HEK293 (cell line): ENCODE measurements around the gene BLMH.

Experiments used
- CTCF ChIA-PET: fragments of 350-600 bp; formaldehyde crosslinking; extraction: SDS; loops from one replicate; lab custom pipeline; 2021; ENCODE audit warnings: antibody characterized with exemption; lab: Yijun Ruan, JAX
- POLR2A ChIA-PET: fragments of 300-600 bp; formaldehyde crosslinking; extraction: SDS; loops from one replicate; lab custom pipeline; 2020; ENCODE audit warnings: antibody characterized with exemption, inconsistent platforms; lab: Yijun Ruan, JAX
- H3K27ac ChIP-seq: fragments of 200-500 bp; sonication (Bioruptor generic); 2 replicates; pipeline ENCODE4 v1.5.1; 2014; ENCODE audit warnings: low read depth, low read length, control low read depth, inconsistent platforms; ENCODE audit errors: extremely low read depth
- H3K36me3 ChIP-seq, 2 experiments: fragments of 200-500 bp in 1 of 2; sonication (Bioruptor generic) in 1 of 2; 1 replicate in 1 of 2; 2 replicates in 1 of 2; pipeline ENCODE4 v1.5.1; 2014 to 2017; ENCODE audit warnings: inconsistent platforms in 2 of 2, low read length in 2 of 2; ENCODE audit not compliant: control insufficient read depth in 2 of 2, insufficient read depth in 1 of 2
- H3K4me1 ChIP-seq: fragments of 200-500 bp; sonication (Bioruptor generic); 2 replicates; pipeline ENCODE4 v1.5.1; 2014; ENCODE audit warnings: mild to moderate bottlenecking, low read length, inconsistent platforms; ENCODE audit not compliant: control insufficient read depth, insufficient read depth
- H3K4me3 ChIP-seq: 2 replicates; pipeline ENCODE4 v1.5.1; 2011; ENCODE audit warnings: low read depth, mild to moderate bottlenecking, control low read depth, low read length, moderate library complexity
- H3K9me3 ChIP-seq: fragments of 200-500 bp; sonication (Bioruptor generic); 2 replicates; pipeline ENCODE4 v1.5.1; 2014; ENCODE audit warnings: low read depth, low read length, inconsistent platforms; ENCODE audit not compliant: control insufficient read depth, insufficient read depth
- RBAK ChIP-seq: fragments of 450-650 bp; formaldehyde crosslinking; IDR thresholded peaks from 2 replicates; pipeline ENCODE4 v1.5.1; 2016; ENCODE audit warnings: missing biosample characterization, missing genetic modification characterization
- SP2 ChIP-seq: fragments of 450-650 bp; formaldehyde crosslinking; IDR thresholded peaks from 2 replicates; pipeline ENCODE4 v1.5.1; 2016; ENCODE audit warnings: missing biosample characterization, missing genetic modification characterization
- TCF7L2 ChIP-seq: IDR thresholded peaks from 2 replicates; pipeline ENCODE4 v1.6.1; 2011; ENCODE audit warnings: low read depth, mild to moderate bottlenecking, inconsistent platforms, low read length, moderate library complexity, borderline replicate concordance
- ZBTB17 ChIP-seq: fragments of 450-650 bp; formaldehyde crosslinking; IDR thresholded peaks from 2 replicates; pipeline ENCODE4 v1.5.1; 2016; ENCODE audit warnings: missing biosample characterization, missing genetic modification characterization
- ZFP41 ChIP-seq: fragments of 450-650 bp; formaldehyde crosslinking; IDR thresholded peaks from 2 replicates; pipeline ENCODE4 v1.5.1; 2016; ENCODE audit warnings: missing biosample characterization, missing genetic modification characterization, borderline replicate concordance
- ZNF146 ChIP-seq: fragments of 450-650 bp; formaldehyde crosslinking; IDR thresholded peaks from 2 replicates; pipeline ENCODE4 v1.5.1; 2016; ENCODE audit warnings: missing biosample characterization, missing genetic modification characterization
- ZNF239 ChIP-seq: fragments of 450-650 bp; formaldehyde crosslinking; IDR thresholded peaks from 2 replicates; pipeline ENCODE4 v1.5.1; 2016; ENCODE audit warnings: missing biosample characterization, missing genetic modification characterization
- ZNF324 ChIP-seq: fragments of 450-650 bp; formaldehyde crosslinking; IDR thresholded peaks from 2 replicates; pipeline ENCODE4 v1.5.1; 2016; ENCODE audit warnings: missing biosample characterization, missing genetic modification characterization
- ZNF48 ChIP-seq: fragments of 450-650 bp; formaldehyde crosslinking; IDR thresholded peaks from 2 replicates; pipeline ENCODE4 v1.5.1; 2016; ENCODE audit warnings: missing biosample characterization, missing genetic modification characterization
- ZNF629 ChIP-seq: fragments of 450-650 bp; formaldehyde crosslinking; IDR thresholded peaks from 2 replicates; pipeline ENCODE4 v1.5.1; 2017; ENCODE audit warnings: missing biosample characterization, missing genetic modification characterization
- ZSCAN23 ChIP-seq: fragments of 450-650 bp; formaldehyde crosslinking; IDR thresholded peaks from 2 replicates; pipeline ENCODE4 v1.5.1; 2016; ENCODE audit warnings: missing biosample characterization, missing genetic modification characterization
- TF ChIP-seq, protein P1 (sequence below): fragments of 450-650 bp; formaldehyde crosslinking; IDR thresholded peaks from 2 replicates; pipeline ENCODE4 v1.5.1; 2016; ENCODE audit warnings: missing biosample characterization, missing genetic modification characterization
- TF ChIP-seq, protein P2 (sequence below): fragments of 450-650 bp; formaldehyde crosslinking; IDR thresholded peaks from 2 replicates; pipeline ENCODE4 v1.5.1; 2017; ENCODE audit warnings: missing biosample characterization, missing genetic modification characterization
- TF ChIP-seq, protein P3 (sequence below): fragments of 450-650 bp; formaldehyde crosslinking; IDR thresholded peaks from 2 replicates; pipeline ENCODE4 v1.5.1; 2016; ENCODE audit warnings: missing biosample characterization, missing genetic modification characterization, borderline replicate concordance
- TF ChIP-seq, protein P4 (sequence below): fragments of 450-650 bp; formaldehyde crosslinking; IDR thresholded peaks from 2 replicates; pipeline ENCODE4 v1.5.1; 2016; ENCODE audit warnings: missing biosample characterization, missing genetic modification characterization
- TF ChIP-seq, protein P5 (sequence below): fragments of 450-650 bp; formaldehyde crosslinking; IDR thresholded peaks from 2 replicates; pipeline ENCODE4 v1.5.1; 2016; ENCODE audit warnings: missing biosample characterization, missing genetic modification characterization

The BLMH gene

DNA sequence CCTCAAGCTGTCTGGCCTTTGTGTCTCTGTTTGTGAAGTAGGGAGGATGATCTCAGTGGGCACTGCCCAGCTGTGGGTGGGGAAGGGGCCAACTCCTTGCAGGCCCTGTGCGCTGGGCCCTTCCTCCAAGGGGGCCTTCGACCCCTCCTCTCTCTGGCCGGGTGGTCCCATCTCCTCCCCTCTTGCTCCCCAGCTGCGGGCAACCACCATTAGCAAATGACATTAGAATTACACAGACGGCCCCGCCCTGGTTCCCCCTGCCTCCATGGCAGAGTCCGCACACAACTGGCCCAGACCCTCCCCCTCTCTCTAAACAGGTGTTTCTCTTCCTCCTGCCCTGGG lies 53.8 kb downstream of the BLMH start:
- TF ChIP-seq SP2 (tag by site-specific recombination) (0 out of 2 replicates have a peak, but pooled peaks have one; percentile 5), ZNF324 (no peak)
- TF ChIP-seq, protein P1, sequence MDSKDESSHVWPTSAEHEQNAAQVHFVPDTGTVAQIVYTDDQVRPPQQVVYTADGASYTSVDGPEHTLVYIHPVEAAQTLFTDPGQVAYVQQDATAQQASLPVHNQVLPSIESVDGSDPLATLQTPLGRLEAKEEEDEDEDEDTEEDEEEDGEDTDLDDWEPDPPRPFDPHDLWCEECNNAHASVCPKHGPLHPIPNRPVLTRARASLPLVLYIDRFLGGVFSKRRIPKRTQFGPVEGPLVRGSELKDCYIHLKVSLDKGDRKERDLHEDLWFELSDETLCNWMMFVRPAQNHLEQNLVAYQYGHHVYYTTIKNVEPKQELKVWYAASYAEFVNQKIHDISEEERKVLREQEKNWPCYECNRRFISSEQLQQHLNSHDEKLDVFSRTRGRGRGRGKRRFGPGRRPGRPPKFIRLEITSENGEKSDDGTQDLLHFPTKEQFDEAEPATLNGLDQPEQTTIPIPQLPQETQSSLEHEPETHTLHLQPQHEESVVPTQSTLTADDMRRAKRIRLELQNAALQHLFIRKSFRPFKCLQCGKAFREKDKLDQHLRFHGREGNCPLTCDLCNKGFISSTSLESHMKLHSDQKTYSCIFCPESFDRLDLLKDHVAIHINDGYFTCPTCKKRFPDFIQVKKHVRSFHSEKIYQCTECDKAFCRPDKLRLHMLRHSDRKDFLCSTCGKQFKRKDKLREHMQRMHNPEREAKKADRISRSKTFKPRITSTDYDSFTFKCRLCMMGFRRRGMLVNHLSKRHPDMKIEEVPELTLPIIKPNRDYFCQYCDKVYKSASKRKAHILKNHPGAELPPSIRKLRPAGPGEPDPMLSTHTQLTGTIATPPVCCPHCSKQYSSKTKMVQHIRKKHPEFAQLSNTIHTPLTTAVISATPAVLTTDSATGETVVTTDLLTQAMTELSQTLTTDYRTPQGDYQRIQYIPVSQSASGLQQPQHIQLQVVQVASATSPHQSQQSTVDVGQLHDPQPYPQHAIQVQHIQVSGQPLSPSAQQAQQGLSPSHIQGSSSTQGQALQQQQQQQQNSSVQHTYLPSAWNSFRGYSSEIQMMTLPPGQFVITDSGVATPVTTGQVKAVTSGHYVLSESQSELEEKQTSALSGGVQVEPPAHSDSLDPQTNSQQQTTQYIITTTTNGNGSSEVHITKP (tag by site-specific recombination) = peak; percentile 95
- ChIA-PET CTCF (no interaction called here), POLR2A (no interaction called here)
- Histone ChIP-seq H3K27ac (no peak overlapping the region), H3K4me3 (no peak overlapping the region), H3K9me3 (no peaks in the 10 kb centered on the region), H3K36me3 (no peaks in the 10 kb centered on the region), H3K4me1 (peaks cover 2% of the 10 kb centered on the region; the same call in 1 of the 2 replicates)

DNA sequence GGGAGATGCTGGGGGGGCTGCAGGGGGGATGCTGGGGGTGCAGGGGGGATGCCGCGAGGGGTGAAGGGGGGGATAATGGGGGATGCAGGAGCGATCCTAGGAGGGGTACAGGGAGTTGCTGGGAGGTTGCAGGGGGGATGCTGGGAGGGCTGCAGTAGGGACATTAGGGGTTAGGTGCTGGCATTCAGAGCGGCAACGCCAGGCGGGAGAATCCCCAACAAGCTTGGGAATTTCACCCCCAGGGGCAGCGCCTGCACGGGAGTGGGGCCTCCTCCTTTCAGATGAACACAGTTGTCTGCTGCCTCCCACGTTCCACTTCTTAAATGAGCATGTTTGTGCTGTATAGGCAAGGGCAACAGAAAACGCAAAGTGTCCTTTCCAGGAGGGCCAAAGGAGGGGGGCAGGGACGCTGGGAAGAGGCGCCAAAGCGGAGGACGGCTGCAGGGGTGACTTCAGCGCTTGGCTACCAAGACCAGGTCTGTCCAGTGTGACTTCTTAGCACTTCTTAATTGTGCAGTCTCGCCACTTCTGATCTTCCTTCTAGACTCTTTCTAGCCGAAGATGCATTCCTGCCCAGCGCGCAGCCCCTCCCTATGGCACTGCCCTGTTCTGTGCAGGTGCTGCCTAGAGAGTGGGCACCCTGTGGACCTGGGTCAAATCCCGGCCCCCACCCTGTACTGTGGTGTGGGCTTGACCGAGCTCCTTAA lies 54.3 kb downstream of the BLMH start:
- Histone ChIP-seq H3K27ac (no peak overlapping the region), H3K4me1 (peaks cover 2% of the 10 kb centered on the region; the same call in 1 of the 2 replicates), H3K4me3 (no peak overlapping the region), H3K36me3 (no peaks in the 10 kb centered on the region), H3K9me3 (no peaks in the 10 kb centered on the region)
- ChIA-PET CTCF (no interaction called here), POLR2A (no interaction called here)
- TF ChIP-seq ZNF48 (tag by site-specific recombination) (no peak), TCF7L2 (no peak), ZSCAN23 (tag by site-specific recombination) (no peak)
- TF ChIP-seq, protein P2, sequence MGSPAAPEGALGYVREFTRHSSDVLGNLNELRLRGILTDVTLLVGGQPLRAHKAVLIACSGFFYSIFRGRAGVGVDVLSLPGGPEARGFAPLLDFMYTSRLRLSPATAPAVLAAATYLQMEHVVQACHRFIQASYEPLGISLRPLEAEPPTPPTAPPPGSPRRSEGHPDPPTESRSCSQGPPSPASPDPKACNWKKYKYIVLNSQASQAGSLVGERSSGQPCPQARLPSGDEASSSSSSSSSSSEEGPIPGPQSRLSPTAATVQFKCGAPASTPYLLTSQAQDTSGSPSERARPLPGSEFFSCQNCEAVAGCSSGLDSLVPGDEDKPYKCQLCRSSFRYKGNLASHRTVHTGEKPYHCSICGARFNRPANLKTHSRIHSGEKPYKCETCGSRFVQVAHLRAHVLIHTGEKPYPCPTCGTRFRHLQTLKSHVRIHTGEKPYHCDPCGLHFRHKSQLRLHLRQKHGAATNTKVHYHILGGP (tag by site-specific recombination) = no peak

DNA sequence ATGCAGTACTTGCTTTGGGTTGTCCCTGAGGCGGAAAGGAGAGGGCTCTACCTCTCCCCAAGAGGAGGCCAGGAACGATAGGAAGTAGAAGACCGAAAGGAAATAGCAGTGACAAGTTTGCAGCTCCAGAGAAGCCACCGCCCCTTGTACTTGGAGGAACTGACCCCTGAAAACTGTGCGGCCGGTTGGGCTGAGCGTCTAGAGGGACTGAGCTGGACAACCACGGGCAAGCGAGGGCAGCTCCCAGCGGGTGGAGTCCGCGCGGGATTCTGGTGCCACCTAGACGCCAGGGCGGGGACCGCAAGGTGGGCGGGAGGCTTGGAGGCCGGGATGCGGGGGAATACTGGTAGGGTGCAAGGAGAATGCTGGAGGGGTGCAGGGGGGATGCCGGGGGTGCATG lies 55.0 kb downstream of the BLMH start:
- CTCF ChIA-PET = interaction anchor here (1.0 to 1.7 kb wide), 2 partner anchors 112 to 132 kb away, joined by 3 to 4 read pairs; no protein-coding TSS in a partner anchor
- no peaks in the 10 kb centered on the region for H3K9me3 ChIP-seq
- POLR2A ChIA-PET = no interaction called here
- H3K27ac ChIP-seq = no peak overlapping the region
- peaks cover 2% of the 10 kb centered on the region; the same call in 1 of the 2 replicates for H3K4me1 ChIP-seq
- no peaks in the 10 kb centered on the region for H3K36me3 ChIP-seq
- no peak overlapping the region for H3K4me3 ChIP-seq
- TF ChIP-seq ZNF629 (tag by site-specific recombination) (no peak), RBAK (no peak), ZNF146 (no peak), ZFP41 (tag by site-specific recombination) (no peak), ZBTB17 (no peak), ZNF239 (tag by site-specific recombination) (no peak)
- TF ChIP-seq, protein P3, sequence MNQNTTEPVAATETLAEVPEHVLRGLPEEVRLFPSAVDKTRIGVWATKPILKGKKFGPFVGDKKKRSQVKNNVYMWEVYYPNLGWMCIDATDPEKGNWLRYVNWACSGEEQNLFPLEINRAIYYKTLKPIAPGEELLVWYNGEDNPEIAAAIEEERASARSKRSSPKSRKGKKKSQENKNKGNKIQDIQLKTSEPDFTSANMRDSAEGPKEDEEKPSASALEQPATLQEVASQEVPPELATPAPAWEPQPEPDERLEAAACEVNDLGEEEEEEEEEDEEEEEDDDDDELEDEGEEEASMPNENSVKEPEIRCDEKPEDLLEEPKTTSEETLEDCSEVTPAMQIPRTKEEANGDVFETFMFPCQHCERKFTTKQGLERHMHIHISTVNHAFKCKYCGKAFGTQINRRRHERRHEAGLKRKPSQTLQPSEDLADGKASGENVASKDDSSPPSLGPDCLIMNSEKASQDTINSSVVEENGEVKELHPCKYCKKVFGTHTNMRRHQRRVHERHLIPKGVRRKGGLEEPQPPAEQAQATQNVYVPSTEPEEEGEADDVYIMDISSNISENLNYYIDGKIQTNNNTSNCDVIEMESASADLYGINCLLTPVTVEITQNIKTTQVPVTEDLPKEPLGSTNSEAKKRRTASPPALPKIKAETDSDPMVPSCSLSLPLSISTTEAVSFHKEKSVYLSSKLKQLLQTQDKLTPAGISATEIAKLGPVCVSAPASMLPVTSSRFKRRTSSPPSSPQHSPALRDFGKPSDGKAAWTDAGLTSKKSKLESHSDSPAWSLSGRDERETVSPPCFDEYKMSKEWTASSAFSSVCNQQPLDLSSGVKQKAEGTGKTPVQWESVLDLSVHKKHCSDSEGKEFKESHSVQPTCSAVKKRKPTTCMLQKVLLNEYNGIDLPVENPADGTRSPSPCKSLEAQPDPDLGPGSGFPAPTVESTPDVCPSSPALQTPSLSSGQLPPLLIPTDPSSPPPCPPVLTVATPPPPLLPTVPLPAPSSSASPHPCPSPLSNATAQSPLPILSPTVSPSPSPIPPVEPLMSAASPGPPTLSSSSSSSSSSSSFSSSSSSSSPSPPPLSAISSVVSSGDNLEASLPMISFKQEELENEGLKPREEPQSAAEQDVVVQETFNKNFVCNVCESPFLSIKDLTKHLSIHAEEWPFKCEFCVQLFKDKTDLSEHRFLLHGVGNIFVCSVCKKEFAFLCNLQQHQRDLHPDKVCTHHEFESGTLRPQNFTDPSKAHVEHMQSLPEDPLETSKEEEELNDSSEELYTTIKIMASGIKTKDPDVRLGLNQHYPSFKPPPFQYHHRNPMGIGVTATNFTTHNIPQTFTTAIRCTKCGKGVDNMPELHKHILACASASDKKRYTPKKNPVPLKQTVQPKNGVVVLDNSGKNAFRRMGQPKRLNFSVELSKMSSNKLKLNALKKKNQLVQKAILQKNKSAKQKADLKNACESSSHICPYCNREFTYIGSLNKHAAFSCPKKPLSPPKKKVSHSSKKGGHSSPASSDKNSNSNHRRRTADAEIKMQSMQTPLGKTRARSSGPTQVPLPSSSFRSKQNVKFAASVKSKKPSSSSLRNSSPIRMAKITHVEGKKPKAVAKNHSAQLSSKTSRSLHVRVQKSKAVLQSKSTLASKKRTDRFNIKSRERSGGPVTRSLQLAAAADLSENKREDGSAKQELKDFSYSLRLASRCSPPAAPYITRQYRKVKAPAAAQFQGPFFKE (tag by site-specific recombination) = no peak
- TF ChIP-seq, protein P4, sequence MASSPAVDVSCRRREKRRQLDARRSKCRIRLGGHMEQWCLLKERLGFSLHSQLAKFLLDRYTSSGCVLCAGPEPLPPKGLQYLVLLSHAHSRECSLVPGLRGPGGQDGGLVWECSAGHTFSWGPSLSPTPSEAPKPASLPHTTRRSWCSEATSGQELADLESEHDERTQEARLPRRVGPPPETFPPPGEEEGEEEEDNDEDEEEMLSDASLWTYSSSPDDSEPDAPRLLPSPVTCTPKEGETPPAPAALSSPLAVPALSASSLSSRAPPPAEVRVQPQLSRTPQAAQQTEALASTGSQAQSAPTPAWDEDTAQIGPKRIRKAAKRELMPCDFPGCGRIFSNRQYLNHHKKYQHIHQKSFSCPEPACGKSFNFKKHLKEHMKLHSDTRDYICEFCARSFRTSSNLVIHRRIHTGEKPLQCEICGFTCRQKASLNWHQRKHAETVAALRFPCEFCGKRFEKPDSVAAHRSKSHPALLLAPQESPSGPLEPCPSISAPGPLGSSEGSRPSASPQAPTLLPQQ = no peak
- TF ChIP-seq, protein P5, sequence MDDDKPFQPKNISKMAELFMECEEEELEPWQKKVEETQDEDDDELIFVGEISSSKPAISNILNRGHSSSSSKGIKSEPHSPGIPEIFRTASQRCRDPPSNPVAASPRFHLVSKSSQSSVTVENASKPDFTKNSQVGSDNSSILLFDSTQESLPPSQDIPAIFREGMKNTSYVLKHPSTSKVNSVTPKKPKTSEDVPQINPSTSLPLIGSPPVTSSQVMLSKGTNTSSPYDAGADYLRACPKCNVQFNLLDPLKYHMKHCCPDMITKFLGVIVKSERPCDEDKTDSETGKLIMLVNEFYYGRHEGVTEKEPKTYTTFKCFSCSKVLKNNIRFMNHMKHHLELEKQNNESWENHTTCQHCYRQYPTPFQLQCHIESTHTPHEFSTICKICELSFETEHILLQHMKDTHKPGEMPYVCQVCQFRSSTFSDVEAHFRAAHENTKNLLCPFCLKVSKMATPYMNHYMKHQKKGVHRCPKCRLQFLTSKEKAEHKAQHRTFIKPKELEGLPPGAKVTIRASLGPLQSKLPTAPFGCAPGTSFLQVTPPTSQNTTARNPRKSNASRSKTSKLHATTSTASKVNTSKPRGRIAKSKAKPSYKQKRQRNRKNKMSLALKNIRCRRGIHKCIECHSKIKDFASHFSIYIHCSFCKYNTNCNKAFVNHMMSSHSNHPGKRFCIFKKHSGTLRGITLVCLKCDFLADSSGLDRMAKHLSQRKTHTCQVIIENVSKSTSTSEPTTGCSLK (tag by site-specific recombination) = no peak
